GM21576 (cell line): ENCODE data around the gene OCSTAMP.

ENCODE experiments used
- ATAC-seq: cut with Tn5 transposase; IDR thresholded peaks from one replicate; pipeline ENCODE4 v1.9.1; 2021; ENCODE audit warnings: mild to moderate bottlenecking, moderate library complexity; ENCODE audit not compliant: unreplicated experiment

OCSTAMP gene

DNA sequence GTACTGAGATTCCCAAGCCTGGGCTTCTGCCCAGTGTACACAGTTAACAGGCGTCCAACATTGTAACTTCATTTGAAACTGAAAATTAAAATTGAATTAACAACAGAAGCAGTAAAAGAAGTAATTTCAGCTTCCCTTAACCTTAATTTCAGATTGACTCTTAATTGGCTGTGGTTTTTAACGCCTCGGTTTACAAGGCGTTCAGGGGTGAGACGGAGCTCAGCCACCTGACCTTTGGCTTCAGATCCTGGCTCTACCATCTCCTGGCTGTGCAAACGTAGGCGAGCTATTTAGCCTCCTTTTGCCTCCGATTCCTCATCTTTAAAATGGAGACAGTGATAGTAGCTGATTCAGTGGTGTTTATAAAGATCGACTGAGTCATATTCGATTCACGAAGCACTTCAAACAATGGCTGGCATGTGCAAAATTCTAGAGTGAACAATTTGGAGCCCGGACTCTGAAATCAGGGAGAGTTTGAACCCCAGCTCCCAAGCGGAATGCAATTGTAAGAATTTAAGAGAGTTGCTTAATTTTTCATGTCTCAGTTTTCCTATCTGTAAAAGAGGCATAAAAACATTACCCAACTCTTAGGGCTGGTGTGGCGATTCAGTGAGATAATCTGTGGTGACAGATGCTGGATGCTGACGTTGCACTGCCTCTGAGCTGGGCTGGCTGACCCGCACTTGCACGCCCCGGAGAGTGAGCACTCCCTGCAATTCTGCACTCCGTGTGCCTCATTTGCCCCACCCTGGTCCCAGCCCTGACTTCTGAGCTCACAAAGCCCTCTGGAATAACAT, 23.5 kb upstream of the OCSTAMP start:
- ATAC-seq = no peak

DNA sequence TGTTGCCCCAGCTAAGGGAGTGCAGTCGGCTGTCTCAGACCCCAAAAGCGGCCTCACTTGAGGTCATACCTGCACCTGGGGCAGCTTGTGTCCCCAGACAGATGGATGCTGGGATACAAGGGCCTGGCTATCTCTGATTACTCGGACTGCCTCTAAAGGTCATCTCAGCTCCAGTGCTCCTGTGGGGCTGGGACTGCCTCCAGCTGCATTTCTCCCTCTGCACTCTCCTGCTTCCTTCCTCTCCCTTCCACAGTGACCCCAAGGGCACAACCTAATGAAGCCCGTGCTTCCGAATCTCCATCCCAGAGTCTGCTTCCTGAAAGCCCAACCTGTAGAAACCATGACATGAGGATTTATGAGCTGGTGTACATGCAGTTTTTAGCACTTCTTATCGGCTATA, 22.8 kb upstream of the OCSTAMP start:
- no peak for ATAC-seq

DNA sequence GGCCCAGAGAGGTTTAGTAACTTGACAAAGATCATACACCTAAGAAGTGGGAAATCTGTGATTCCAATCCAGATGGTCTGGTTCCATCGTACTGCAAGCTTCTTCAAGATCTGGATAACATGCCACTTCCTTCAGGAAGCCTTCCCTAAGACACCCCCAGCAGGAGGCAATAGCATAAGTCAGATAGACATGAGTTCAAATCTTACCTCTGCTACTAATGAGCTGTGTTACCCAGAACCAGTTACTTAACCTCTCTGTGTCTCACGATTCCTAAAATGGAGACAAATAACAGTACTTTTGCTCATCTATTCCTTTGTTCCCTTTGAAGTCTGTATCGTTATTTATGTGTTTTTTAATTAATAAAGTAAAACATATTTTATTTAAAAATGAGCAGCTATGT, 22.3 kb upstream of the OCSTAMP start:
- ATAC-seq = no peak

DNA sequence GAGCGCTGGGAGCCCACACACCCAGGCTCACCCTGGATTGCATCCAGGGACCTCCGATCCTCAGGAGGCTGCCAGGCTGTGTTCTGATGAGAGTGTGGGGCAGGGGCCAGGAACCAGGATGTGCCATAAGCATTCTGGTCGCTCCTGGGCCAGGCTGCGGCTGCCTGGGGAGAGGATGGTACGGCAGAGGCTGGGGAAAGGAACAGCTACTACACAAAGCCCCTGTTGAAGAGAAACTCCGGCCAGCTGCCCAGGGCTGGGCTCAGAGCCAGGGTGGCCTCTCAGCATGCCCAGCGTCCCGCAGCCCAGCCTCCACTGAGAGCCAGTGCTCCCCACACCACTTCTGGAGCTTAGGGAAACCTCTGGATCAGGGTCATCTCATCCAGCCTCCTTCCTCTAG, 21.7 kb upstream of the OCSTAMP start:
- ATAC-seq = no peak

DNA sequence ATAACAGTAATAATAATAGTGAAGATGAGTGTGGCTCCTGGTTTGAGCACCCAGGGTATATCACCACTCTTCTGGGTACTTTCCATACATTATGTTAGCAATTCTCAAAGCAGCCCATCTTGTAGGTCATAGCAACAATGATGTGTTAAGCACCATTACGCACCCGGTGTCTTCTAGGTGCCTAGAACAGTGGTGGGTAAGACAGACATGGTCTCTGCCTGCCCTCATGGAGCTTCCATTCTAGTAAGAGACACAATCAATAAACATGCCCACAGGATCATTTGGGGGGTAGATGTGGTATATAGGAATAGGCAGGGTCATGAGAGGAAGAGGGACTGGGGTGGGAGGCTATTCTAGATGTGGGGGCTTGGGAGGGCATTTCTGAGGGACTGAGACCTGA, 21.0 kb upstream of the OCSTAMP start:
- ATAC-seq = no peak

DNA sequence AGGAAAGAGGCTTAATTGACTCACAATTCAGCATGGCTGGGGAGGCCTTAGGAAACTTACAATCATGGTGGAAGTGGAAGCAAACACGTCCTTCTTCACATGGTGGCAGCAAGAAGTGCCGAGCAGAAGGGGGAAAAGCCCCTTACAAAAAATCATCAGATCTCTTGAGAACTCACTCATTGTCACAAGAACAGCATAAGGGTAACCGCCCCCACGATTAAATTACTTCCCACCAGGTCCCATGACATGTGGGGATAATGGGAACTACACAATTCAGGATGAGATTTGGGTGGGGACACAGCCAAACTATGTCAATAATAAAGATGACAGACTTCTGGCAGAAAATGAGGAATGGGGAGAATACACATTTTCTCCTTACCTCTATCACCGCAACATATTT, 20.5 kb upstream of the OCSTAMP start:
- ATAC-seq = no peak

DNA sequence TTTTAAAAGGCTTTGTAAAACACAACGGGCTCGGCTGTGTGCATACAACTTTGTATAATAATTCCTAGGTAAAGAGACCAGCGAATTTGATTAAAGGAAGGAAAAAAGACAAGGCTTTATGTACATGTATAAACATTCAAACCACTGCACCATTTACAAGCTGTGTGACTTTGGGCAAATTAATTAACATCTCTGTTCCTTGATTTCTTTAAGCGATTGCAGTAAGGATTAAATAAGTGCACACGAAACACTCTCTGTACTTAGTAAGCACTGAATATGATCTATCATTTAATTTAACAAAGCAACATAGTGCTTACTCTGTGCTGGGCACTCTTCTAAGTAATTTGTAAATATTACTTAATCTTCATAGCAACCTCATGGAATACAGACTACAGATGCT, 19.5 kb upstream of the OCSTAMP start:
- no peak for ATAC-seq

DNA sequence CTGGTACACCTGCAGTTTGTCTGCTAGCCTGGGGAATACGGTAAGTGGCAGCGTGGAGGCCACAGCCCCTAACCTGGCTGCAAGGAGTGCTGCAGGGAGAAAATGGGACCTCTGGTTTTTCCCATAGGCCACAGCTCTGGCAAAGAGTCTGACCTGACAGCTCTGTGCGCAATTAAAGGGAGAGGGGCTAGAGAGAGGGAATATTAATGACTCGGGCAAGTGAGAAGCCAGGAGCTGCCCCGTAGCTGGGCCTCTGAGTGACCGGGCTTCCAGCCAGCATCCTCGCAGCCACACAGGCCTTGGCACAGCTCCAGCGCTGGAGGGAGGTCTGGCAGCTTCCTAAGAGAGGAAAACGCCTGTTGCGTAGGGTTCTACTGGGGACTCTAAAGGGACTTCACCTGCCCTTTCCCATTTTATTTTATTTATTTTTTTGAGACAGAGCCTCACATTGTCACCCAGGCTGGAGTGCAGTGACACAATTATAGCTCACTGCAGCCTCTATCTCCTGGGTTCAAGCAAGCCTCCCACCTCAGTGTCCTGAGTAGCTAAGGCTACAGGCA, 18.2 kb upstream of the OCSTAMP start:
- no peak for ATAC-seq

DNA sequence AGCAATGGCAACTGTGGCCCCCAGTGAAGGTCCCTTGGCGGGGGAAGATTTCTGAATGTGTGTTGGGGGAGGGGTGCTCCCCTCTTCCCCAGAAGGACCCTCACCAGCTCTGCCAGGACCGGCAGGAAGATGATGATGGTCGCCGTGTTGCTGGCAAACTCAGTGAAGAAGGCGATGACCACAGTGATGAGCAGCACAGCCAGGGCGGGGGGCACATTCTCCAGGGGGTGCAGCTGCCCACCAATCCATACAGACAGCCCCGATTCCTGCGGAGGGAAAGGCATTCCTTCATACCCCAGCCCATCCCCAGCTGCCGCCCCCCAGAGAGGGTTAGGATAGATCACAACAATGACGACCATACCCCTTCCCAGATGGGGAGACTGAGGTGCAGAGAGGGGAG, 15.7 kb upstream of the OCSTAMP start:
- no peak for ATAC-seq

DNA sequence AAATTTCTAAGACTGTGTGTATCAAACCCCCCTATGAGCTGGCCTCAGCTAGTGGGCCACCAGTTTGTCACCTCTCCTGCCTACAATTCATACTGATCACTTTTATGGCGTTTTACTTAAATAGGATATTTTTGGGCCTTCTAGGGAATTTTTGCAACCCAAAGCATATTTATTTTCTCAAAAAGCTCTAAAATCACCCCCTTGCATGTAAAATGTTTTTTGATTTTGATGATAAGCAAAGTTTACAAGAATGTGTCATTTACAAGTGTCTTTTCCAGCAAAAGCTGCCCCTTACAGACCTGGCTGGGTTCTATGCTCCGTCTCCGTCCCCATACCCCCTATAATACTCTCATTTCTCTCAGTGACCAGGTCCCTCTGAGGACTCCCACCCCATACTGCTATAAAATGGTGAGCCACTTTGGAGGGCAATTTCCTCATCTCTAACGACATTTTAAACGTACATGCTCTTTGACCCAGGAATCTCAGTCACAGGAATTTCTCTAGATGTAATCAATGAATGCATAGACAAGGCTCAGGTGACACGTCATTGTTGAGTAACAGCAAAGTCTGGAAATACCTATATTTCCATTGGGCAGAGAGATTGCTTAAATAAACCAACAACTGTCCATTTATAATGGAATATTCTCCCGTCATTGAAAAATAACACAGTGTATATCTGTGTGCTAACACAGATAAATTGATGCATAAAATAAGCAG, 13.9 kb upstream of the OCSTAMP start:
- no peak for ATAC-seq

DNA sequence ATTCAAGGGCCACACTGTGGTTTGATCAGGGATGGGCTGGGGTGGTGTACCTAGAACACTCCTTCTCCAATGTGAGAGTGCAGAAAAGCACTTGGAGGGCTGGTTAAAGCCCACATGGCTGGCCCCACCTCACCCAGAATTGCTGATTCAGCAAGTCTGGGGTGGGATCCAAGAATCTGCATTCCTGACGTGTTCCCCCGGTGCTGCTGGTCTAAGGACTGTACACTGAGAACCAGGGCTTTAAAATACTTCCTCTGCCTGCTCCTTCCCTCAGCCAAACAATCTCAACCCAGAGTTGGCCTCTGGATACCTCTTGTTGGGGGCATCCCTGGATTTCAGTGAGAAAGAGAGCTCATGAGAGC, 13.4 kb upstream of the OCSTAMP start:
- no peak for ATAC-seq

DNA sequence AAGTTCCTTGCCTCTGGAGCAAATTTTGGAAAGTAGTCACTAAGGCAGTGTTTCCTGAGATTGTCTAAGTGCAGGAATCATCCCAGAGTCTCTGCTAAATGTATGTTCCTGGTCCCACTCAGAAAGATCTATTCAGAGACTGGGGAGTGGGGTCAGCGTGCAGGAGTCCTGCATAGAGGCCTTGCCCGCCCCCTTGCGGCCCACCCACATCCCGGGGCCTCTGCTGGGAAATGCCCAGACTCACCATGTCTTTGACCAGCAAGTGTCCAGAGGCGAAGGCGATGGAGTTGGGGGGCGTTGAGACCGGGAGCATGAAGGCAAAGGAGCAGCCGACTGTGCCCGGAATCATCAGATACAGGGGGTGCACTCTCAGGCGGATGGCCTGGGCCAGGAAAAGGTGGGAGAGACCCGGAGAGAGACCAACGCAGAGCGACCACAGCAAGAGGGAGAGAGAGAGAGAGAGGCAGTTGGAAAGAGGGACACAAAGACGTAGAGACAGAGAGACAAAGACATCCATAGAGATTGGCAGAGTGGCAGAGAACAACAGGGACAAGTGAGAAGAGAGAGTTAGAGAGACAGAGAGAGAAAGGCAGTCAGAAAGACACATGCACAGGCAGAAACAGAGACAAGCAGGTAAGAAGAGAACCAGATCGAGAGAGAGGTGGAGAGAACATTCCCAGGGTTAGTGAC, 12.9 kb upstream of the OCSTAMP start:
- ATAC-seq = no peak

DNA sequence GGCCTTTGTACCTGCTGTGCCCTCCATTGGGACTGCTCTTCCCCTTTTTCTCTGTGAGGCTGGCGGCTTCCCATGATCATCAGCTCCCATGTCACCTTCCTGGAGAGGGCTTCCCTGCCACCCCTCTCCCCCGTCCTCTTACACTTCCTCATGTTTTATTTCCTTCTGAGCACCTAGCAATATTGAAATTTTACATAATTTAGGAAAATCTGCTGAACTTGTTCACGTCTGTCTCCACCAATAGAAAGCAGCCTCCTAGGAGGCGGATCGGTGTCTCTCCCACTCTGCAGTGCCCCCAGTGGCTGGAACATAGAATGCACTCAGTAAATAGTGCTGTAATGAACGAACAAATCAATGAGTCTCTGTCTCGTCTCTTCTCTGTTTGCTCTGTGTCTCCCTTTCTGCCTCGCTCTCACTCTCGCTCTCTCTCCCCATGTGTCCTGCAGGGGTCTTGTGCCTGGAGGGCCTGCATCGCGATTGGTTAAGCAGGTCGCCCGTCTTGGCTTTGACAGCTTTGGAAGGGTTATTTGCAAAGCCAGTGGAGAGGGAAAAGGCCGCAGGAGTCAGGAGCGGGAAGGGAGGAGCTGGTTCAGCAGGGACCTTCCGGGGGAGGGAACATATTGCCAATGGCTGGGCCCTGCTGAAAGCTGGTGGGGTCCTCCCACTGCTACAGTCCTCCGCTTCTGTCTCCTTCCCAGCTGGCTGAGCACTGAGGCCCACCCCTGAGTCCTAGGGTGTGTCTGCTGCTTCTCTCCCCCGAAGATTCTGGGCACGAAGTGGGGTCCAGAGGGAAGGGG, 12.1 kb upstream of the OCSTAMP start:
- no peak for ATAC-seq

DNA sequence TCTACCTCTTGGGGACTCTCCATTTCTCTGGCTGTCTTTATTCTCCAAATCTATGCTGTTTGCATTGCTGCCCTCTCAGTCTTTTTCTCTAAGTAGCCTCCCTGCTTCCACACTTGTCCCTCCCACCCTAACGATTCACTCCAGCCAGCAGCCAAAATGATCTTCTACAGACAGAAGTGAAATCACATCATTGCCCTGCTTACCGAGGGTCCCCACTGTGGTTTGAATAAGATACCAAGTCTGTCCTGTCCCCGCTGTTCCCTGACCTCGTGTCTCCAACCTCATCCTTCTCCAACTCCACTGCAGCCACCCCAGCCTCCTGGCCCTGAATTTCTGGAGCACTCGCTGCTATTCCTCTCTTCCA, 11.5 kb upstream of the OCSTAMP start:
- ATAC-seq = no peak

DNA sequence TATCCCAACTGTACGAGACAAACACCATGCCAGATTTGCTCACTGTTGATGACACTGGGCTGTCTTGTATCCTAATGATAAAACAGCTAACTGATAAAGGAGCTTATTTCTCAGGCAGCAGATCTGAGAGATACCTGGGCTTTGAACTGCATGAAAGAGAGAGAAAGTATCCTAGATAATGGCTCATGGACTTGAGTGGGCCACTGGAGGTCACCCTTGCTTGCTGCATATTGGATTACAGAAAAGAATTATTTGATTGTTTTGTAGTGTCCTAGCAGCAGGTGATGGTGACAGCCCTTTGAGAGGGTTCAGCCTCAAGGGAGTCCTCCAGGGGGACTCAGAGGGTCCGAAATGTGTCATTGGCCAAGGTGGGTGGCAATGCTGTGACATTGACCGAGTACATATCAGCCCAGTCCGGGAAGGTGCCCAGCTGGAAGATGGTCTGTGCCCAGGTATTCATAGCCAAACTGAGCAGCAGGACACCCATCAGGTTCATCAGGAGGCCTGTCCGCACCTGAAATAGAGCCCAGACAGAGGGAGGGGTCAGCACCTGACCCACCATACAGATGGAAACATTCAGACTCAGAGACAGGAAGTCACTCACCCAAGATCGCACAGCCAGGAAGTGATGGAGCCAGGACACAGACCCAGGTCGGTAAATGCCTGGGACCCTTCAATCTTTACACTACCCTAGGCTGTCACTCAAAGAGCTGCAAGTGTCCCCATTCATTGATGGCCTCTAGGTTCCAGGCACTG, 9.4 kb upstream of the OCSTAMP start:
- no peak for ATAC-seq

DNA sequence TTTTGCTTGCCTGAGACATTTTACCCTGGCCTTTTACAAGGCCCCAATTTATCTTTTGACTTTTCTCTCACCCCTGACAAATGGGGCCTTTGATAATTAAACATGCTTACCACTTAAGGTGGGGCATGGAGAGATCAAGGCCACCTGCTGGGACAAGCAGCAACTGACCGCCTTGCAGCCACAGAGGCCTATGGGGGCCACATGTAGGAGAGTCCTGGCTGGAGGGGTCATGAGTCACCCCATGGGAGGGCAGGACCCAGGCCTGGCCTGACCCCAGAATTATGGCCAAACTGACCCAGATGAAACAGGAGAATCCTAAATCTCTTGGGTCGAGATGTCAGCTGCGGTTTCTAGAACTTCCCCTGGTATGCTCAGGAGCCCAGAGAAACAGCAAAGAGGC, 8.5 kb upstream of the OCSTAMP start:
- no peak for ATAC-seq

DNA sequence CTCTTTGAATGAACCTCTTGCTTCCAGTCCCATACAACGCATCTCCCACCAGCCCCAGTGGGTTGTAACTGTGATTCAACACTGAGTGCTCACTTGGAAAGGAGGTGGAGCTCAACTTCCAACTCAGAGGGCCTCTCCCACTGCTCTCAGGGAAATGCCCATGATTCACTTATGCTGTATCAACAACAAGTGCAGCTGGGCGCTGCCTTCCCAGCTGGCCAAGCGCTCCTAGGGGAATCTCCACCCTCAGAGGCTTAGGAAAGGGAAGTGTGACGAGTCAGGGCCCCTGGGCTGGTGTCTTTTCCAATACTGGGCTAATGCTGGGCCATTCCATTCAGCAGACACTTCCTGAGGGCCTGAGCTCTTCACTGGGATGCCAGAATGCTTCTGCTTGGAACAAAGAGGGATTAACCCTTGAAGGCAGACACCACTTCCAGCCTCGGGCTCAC, 8.1 kb upstream of the OCSTAMP start:
- ATAC-seq = no peak

DNA sequence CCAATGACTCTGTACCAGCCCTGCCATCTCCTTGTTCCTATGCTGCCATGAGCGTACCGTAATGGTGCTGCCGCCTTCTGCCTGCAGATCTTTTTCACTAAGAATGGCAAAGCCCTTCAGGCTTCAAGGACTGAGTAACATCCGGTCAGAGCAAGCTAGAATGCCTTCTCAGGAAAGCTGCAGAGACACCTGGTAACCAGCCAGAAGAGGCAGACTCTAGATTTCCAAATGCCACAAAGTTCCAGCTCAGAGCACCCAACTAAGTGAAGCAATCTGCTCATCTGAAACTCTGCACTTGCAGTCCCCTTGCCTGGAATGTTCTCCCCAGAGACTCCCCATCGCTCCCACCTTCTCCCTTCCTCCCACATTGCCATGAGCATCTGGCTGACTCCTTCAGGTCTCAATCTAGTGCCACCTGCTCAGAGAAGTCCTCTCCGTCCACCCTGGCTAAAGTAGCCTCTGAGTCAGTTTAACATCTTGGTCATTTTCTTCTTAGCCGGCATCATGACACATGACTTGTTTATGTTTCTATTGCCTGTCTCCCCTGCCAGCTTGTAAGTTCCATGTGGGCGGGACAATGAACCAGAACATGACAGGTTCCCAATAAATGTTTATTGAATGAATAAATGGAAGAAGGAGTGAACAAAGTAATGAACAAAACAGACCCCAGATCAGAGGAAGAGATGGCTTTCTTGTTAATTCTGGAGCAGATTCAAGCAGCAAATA, 6.9 kb upstream of the OCSTAMP start:
- ATAC-seq = no peak

DNA sequence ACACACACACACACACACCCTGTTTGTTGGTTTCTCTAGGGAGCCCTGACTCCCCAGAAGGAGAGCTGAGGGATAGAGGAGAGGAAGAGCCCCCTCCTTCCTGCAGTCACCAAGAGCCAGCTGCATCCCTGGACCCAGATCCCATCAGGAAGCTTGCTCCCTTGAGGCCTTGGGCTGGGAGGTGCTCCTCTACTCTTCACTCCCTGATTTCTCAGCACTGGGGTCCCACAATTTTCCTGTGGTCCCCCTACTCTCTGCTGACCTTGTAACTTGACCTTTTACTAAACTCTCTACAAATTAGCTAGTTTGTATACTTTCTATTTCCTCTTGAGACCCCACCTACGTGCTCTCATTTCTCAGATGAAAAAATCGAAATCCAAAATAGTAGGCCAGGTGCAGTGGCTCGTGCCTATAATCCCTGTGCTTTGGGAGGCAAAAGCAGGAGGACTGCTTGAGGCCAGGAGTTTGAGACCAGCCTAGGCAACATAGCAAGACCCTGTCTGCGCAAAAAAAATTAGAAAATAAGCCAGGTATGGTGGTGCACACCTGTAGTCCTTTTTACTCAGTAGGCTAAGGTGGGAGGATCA, 5.0 kb upstream of the OCSTAMP start:
- ATAC-seq = no peak
